Gastrocnemius medialis (tissue), 4 donors: ENCODE results near the gene PRKACB. TPM values are rescaled to one million over a fixed set of nuclear protein-coding genes. Genes with fewer than 3 reads are reported as not detected.
"Not testable (repeated sequence)": the region's sequence is repeated elsewhere in the genome, so short reads cannot be mapped to it uniquely, and the experiment has no call there.

Experiments
- ATAC-seq, 2 donors: fragments of 150-250 bp; one replicate each; pipeline ENCODE4 v1.9.1; 2016
- DNase-seq, 2 donors: peaks; one replicate each; pipeline ENCODE4 v3.0.0-alpha.2; 2019
- H3K27ac ChIP-seq, 4 donors: fragments of 200-600 bp; sonication (generic); 1 replicate in 1 of 4; 2 replicates in 3 of 4; pipeline ENCODE4 v1.5.1; 2016 to 2018; ENCODE audit warnings: mild to moderate bottlenecking in 2 of 4, moderate library complexity in 1 of 4
- H3K27me3 ChIP-seq, 3 donors: fragments of 200-600 bp; sonication (generic) in 2 of 3; 1 replicate in 1 of 3; 2 replicates in 2 of 3; pipeline versions ENCODE4 v1.5.1 to v1.6.0; 2016 to 2019; ENCODE audit warnings: mild to moderate bottlenecking in 1 of 3, moderate library complexity in 1 of 3
- H3K36me3 ChIP-seq, 2 donors: fragments of 200-600 bp; sonication (generic) in 1 of 2; one replicate each; pipeline ENCODE4 v1.5.1; 2017 to 2018
- H3K4me1 ChIP-seq, 2 donors: fragments of 200-600 bp; sonication (generic) in 1 of 2; one replicate each; pipeline ENCODE4 v1.5.1; 2016 to 2017; ENCODE audit warnings: mild to moderate bottlenecking in 2 of 2
- H3K4me3 ChIP-seq, 4 donors: fragments of 200-600 bp; sonication (generic) in 3 of 4; 1 replicate in 1 of 4; 2 replicates in 3 of 4; pipeline ENCODE4 v1.5.1; 2016 to 2019; ENCODE audit warnings: mild to moderate bottlenecking in 2 of 4
- H3K9me3 ChIP-seq, 3 donors: fragments of 200-600 bp; sonication (generic) in 2 of 3; 1 replicate in 1 of 3; 2 replicates in 2 of 3; pipeline ENCODE4 v1.5.1; 2016 to 2019
- CTCF ChIP-seq, 5 experiments: fragments of 450-650 bp in 3 of 5; fragments of 200-600 bp in 2 of 5; sonication (generic) in 2 of 5; IDR thresholded peaks in 4 of 5; conservative IDR thresholded peaks in 1 of 5; 1 replicate in 4 of 5; 2 replicates in 1 of 5; pipeline ENCODE4 v1.5.1; 2016 to 2019; ENCODE audit warnings: antibody characterized with exemption in 5 of 5, mild to moderate bottlenecking in 3 of 5, moderate library complexity in 3 of 5
- POLR2A ChIP-seq, 2 donors: fragments of 450-650 bp; IDR thresholded peaks; one replicate each; pipeline ENCODE4 v1.6.1; 2017; ENCODE audit warnings: antibody characterized with exemption in 2 of 2, mild to moderate bottlenecking in 2 of 2, moderate library complexity in 2 of 2
- in situ Hi-C, 4 donors: fragments of 200-750 bp; cut with MboI; loops; one replicate each; pipeline versions ENCODE4 v1.15.0 to v1.8.0; 2017; ENCODE audit warnings: low sequenced_read_pairs in 4 of 4
- intact Hi-C: fragments of 100-400 bp; cut with DNase I; formaldehyde crosslinking; loops from one replicate; pipeline ENCODE4 v1.15.1; 2023; ENCODE audit warnings: low total_unique reads
- total RNA-seq, 4 donors: library from RNA; depleted of rRNA; stranded (reverse); fragments of >200 nt; gene quantifications; one replicate each; pipeline versions ENCODE4 v1.1.0 to v1.2.3, GENCODE V29; 2016

PRKACB gene
- total RNA-seq, 4 donors from 2014 or later: 4.2 to 12.4 (median 7.0) TPM

- H3K36me3 ChIP-seq: no peaks in the 10 kb centered on the region
- H3K4me3 ChIP-seq: no peak overlapping the region
- in situ Hi-C loops: no loop called here
- H3K4me1 ChIP-seq: no peaks in the 10 kb centered on the region
- ATAC-seq (no peak), DNase-seq (no peak)
- no peak for TF ChIP-seq POLR2A (IDR thresholded peaks at IDR 0.05)
- TF ChIP-seq CTCF (IDR thresholded peaks at IDR 0.05 in 4 of 5, conservative IDR thresholded peaks at IDR 0.05 in 1 of 5): no peak
- intact Hi-C loops: no loop called here
- H3K27ac ChIP-seq: no peak overlapping the region
- H3K27me3 ChIP-seq: no peaks in the 10 kb centered on the region
- H3K9me3 ChIP-seq: peaks cover 0 to 3% (median 0%) of the 10 kb centered on the region in 3 donors
Measured at GRCh38 chr1:84223751-84224432, 79.8 kb downstream of the PRKACB start.

- no peak for TF ChIP-seq CTCF (IDR thresholded peaks at IDR 0.05 in 4 of 5, conservative IDR thresholded peaks at IDR 0.05 in 1 of 5)
- no peak for TF ChIP-seq POLR2A (IDR thresholded peaks at IDR 0.05)
- no peak for ATAC-seq
Measured at GRCh38 chr1:84224905-84225304, 80.8 kb downstream of the PRKACB start.

GRCh38 chr1:84225646-84226045 lies 81.6 kb downstream of the PRKACB start:
- ATAC-seq (no peak), DNase-seq (no peak)
- intact Hi-C loops: no loop called here
- no peaks in the 10 kb centered on the region for H3K4me1 ChIP-seq
- H3K9me3 ChIP-seq: no peaks in the 10 kb centered on the region
- no peak for TF ChIP-seq POLR2A (IDR thresholded peaks at IDR 0.05)
- no peak for TF ChIP-seq CTCF (IDR thresholded peaks at IDR 0.05 in 4 of 5, conservative IDR thresholded peaks at IDR 0.05 in 1 of 5)
- in situ Hi-C loops: no loop called here
- H3K36me3 ChIP-seq: no peaks in the 10 kb centered on the region
- no peaks in the 10 kb centered on the region for H3K27me3 ChIP-seq
- H3K4me3 ChIP-seq: no peak overlapping the region
- H3K27ac ChIP-seq: no peak overlapping the region

More at GRCh38 chr1:84224905-84225304, 80.8 kb downstream of the PRKACB start:
- Histone ChIP-seq H3K9me3 (no peaks in the 10 kb centered on the region), H3K27me3 (no peaks in the 10 kb centered on the region), H3K27ac (no peak overlapping the region), H3K4me3 (no peak overlapping the region), H3K36me3 (no peaks in the 10 kb centered on the region), H3K4me1 (no peaks in the 10 kb centered on the region)
- intact Hi-C loops: no loop called here
- in situ Hi-C loops: no loop called here
- DNase-seq: no peak

- H3K36me3 ChIP-seq, H3K4me3 ChIP-seq, ATAC-seq, H3K4me1 ChIP-seq, H3K9me3 ChIP-seq, H3K27ac ChIP-seq, DNase-seq, H3K27me3 ChIP-seq, intact Hi-C loops, in situ Hi-C loops: not testable (repeated sequence)
Measured at GRCh38 chr1:84232676-84233075, 88.6 kb downstream of the PRKACB start.

GRCh38 chr1:84236256-84236655 lies 92.2 kb downstream of the PRKACB start:
- H3K36me3 ChIP-seq: peaks cover 0 to 6% of the 10 kb centered on the region in 2 donors
- TF ChIP-seq CTCF (IDR thresholded peaks at IDR 0.05 in 4 of 5, conservative IDR thresholded peaks at IDR 0.05 in 1 of 5): no peak
- no peak for TF ChIP-seq POLR2A (IDR thresholded peaks at IDR 0.05)

More at GRCh38 chr1:84236256-84236655, 92.2 kb downstream of the PRKACB start:
- H3K9me3 ChIP-seq: no peaks in the 10 kb centered on the region
- intact Hi-C loops: no loop called here
- H3K4me3 ChIP-seq: no peak overlapping the region
- in situ Hi-C loops: no loop called here
- no peaks in the 10 kb centered on the region for H3K27me3 ChIP-seq
- ATAC-seq: no peak
- no peak overlapping the region for H3K27ac ChIP-seq
- DNase-seq: no peak
- H3K4me1 ChIP-seq: no peaks in the 10 kb centered on the region
